RWPE2 (cell line): ENCODE measurements around the gene GOLGA5.
A peak's percentile ranks its signal among the peaks of the same experiment; 100 is the strongest.

Source experiments
- ATAC-seq: fragments of 200-7000 bp; cut with Tn5 transposase; 3 replicates; pipeline ENCODE4 v1.9.1; 2021; ENCODE audit warnings: low read depth
- DNase-seq: peaks from one replicate; pipeline ENCODE4 v3.0.0-alpha.2; 2020; ENCODE audit warnings: low spot score
- H3K27ac ChIP-seq: fragments of 450-650 bp; 2 replicates; pipeline ENCODE4 v1.5.1; 2017; ENCODE audit warnings: mild to moderate bottlenecking; ENCODE audit not compliant: poor library complexity, severe bottlenecking
- H3K27me3 ChIP-seq: fragments of 250-450 bp; sonication (Bioruptor Pico); 2 replicates; pipeline ENCODE4 v1.5.1; 2021; ENCODE audit warnings: mild to moderate bottlenecking, moderate library complexity; ENCODE audit not compliant: insufficient read depth, poor library complexity, severe bottlenecking
- H3K36me3 ChIP-seq: fragments of 250-450 bp; sonication (Bioruptor Pico); 2 replicates; pipeline ENCODE4 v1.5.1; 2020; ENCODE audit warnings: low read depth, mild to moderate bottlenecking, moderate library complexity
- H3K4me1 ChIP-seq: fragments of 250-450 bp; sonication (Bioruptor Pico); 2 replicates; pipeline ENCODE4 v1.5.1; 2021; ENCODE audit warnings: mild to moderate bottlenecking, moderate library complexity; ENCODE audit not compliant: insufficient read depth, poor library complexity, severe bottlenecking
- H3K4me3 ChIP-seq: fragments of 250-450 bp; sonication (Bioruptor Pico); 2 replicates; pipeline ENCODE4 v1.5.1; 2021; ENCODE audit warnings: mild to moderate bottlenecking, moderate library complexity; ENCODE audit not compliant: severe bottlenecking
- H3K9me3 ChIP-seq: fragments of 250-450 bp; sonication (Bioruptor Pico); 2 replicates; pipeline ENCODE4 v1.5.1; 2021; ENCODE audit warnings: mild to moderate bottlenecking, moderate library complexity; ENCODE audit not compliant: severe bottlenecking
- CTCF ChIP-seq: fragments of 450-650 bp; IDR thresholded peaks from one replicate; pipeline ENCODE4 v1.5.1; 2017; ENCODE audit warnings: mild to moderate bottlenecking, moderate library complexity; ENCODE audit not compliant: poor library complexity, severe bottlenecking

The GOLGA5 gene

GRCh38 chr14:92860049-92860840 is 66.1 kb downstream of the GOLGA5 start:
- H3K4me1 ChIP-seq: no peaks in the 10 kb centered on the region
- no peaks in the 10 kb centered on the region for H3K36me3 ChIP-seq
- H3K27me3 ChIP-seq: peaks cover 2% of the 10 kb centered on the region
- peaks cover 2% of the 10 kb centered on the region for H3K9me3 ChIP-seq
- no peak for ATAC-seq
- no peak overlapping the region for H3K4me3 ChIP-seq
- TF ChIP-seq CTCF: no peak
- no peak overlapping the region for H3K27ac ChIP-seq
- no peak for DNase-seq

- ATAC-seq (no peak), DNase-seq (no peak)
- H3K27ac ChIP-seq: no peak overlapping the region
- TF ChIP-seq CTCF: no peak
- H3K36me3 ChIP-seq: no peaks in the 10 kb centered on the region
- no peaks in the 10 kb centered on the region for H3K27me3 ChIP-seq
- no peaks in the 10 kb centered on the region for H3K4me1 ChIP-seq
- H3K4me3 ChIP-seq: no peak overlapping the region
- peaks cover 2% of the 10 kb centered on the region for H3K9me3 ChIP-seq
Observed at GRCh38 chr14:92861856-92862745, 68.0 kb downstream of the GOLGA5 start.

GRCh38 chr14:92863286-92864080 is 69.4 kb downstream of the GOLGA5 start:
- no peaks in the 10 kb centered on the region for H3K27me3 ChIP-seq
- H3K27ac ChIP-seq: no peak overlapping the region
- no peaks in the 10 kb centered on the region for H3K36me3 ChIP-seq
- no peak for TF ChIP-seq CTCF
- H3K4me1 ChIP-seq: no peaks in the 10 kb centered on the region
- no peak overlapping the region for H3K4me3 ChIP-seq
- DNase-seq (no peak), ATAC-seq (peak; percentile 36; the same call in 1 of the 3 replicates)
- H3K9me3 ChIP-seq: no peaks in the 10 kb centered on the region

- no peaks in the 10 kb centered on the region for H3K27me3 ChIP-seq
- H3K4me1 ChIP-seq: no peaks in the 10 kb centered on the region
- no peak for DNase-seq
- H3K9me3 ChIP-seq: no peaks in the 10 kb centered on the region
- H3K4me3 ChIP-seq: no peak overlapping the region
- no peak for TF ChIP-seq CTCF
- H3K36me3 ChIP-seq: no peaks in the 10 kb centered on the region
- ATAC-seq: no peak
- H3K27ac ChIP-seq: no peak overlapping the region
Observed at GRCh38 chr14:92865674-92866073, 71.6 kb downstream of the GOLGA5 start.
